HCEC 1CT (cell line): ENCODE data around the gene SIX6.

Source experiments
- DNase-seq: peaks from one replicate; pipeline ENCODE4 v3.0.0-alpha.2; 2017

The SIX6 gene

DNA sequence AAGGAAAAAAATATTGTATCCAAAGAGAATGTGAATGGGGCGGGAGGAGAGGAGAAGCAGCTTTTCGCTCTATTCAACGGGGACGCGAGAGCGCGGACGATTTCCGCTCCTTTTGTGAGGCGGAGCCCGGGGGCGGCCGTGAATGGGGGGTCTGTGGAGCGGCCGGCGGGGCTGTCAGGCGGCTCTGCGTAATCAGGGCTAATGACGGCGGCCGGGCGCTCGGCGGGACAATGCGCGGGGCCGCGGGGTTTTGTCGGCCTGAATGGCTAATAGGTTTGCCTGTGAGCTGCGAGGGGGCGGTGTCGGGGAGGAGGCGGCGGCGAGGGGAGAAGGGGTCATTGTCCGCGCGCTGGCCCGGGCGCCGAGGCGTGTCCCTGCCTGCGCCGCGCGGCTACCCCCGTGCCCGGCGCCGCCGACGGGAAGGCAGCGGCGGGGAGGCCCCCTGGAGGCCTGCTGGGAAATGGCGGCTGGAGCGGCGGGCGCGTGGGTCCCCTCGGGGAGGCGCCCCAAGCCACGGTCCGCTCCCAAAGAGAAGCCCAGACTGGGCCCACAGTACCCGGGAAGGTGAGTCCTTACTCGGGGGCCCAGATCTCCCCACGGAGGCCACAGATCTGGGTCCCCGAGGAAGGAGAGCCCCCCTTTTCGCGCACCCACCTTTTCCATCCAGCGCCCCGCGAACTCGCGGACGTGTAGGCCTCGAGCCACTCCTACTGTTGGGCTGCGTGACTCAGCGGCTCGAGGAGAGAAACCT, 6.0 kb downstream of the SIX6 start:
- DNase-seq: no peak

DNA sequence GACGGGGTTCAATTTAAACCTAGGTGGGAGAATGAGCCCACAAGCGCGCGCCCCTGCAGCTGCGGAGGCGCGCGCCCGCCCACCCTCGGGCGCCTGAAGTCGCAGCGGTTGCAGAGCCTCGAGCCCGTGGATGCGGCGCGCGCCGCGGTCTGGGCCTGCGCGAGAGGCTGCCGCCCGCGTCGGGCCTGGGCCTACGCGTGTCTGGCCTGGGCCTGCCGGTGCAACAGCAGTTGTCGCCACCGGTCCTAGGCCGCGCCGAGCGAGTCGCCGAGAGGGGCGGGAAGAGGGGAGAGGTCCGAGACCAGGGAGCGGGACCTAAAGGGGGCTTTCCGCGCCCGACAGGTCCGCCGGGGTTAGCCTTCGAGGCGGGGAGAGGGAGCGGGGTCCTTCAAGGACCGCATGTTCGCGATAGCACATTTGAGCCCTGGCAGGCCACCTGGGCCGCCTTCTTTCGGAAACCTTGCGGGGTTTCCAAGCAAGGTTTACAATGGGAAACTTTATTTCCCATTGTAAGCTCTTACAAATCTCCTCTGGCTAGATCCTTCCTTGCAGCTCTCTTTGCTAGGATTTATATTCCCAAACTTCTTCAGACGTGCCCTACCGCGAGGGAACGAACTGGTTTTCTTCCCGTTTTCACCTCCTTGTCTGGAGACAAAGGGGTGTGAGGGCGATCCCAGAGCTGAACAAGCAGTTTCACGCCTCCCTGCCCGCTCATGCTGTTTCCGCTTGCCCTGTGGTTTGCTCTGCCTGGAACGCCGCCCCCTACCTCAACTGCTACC, 6.8 kb downstream of the SIX6 start:
- no peak for DNase-seq

DNA sequence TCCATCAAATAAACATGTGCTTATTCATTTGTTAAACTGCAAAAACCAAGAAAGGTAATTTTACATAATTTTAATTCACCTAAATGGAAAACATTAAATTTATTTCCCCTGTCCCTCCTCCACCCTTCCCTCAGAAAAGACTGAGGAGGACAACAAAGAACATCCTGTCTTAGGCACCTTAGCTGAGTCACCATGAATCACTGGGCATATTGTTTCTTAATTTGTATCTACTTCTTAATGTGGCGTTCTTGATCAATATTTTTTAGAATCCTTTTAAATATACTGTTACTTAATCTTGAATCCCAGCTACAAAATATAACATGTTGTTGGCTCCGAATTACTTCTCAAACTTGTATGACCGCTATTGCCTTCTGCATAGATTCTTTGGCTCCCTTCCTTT, 23.5 kb downstream of the SIX6 start:
- no peak for DNase-seq

DNA sequence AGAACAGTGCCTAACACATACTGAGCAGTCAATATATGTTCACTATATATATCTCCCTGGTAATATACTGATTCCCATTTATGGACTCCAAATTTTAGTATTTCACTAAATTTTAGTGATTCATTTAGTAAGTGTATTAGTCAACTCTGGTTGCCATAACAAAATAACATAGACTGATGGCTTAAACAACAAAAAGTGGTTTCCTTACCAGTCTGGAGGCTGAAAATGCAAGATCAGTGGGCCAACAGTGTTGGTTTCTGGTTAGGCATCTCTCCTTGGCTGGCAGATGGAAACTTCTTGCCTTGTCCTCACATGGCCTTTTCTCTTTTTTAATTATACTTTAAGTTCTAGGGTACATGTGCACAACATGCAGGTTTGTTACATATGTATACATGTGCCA, 28.7 kb downstream of the SIX6 start:
- no peak for DNase-seq

DNA sequence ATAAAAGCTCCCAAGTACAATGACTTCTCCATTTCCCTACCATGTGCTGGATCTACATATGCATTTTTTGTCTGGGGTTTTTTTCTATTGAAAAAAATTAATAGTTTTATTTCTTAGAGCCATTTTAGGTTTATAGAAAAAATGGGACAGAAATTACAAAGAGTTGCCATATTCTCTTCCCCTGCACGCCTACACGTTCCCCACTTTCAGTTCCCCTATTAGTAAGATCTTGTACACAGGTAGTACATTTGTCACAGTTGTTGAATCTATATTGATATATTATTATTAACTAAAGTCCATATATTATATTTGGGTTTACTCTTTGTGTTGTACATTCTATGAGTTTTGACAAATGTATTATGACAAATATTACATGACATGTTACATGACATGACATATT, 35.7 kb downstream of the SIX6 start:
- no peak for DNase-seq

DNA sequence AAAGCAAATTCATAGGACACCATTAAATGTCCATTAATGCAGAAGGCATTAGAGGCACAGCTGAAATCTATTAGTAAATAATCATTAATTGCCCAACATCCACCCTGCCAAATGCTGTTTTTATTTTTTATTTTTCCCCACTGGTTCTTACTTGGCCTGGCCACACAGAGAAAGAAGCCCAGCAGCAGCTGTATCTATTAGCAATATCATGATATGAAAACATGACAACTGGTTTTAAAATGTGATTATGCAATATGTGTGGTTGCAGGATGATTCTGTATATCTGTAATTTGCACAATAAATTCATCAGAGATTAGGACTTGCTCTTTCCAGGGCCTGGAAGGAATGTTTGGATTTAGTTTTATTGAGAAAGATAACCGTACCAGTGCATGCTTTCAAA, 44.9 kb downstream of the SIX6 start:
- peak; percentile 46 for DNase-seq

DNA sequence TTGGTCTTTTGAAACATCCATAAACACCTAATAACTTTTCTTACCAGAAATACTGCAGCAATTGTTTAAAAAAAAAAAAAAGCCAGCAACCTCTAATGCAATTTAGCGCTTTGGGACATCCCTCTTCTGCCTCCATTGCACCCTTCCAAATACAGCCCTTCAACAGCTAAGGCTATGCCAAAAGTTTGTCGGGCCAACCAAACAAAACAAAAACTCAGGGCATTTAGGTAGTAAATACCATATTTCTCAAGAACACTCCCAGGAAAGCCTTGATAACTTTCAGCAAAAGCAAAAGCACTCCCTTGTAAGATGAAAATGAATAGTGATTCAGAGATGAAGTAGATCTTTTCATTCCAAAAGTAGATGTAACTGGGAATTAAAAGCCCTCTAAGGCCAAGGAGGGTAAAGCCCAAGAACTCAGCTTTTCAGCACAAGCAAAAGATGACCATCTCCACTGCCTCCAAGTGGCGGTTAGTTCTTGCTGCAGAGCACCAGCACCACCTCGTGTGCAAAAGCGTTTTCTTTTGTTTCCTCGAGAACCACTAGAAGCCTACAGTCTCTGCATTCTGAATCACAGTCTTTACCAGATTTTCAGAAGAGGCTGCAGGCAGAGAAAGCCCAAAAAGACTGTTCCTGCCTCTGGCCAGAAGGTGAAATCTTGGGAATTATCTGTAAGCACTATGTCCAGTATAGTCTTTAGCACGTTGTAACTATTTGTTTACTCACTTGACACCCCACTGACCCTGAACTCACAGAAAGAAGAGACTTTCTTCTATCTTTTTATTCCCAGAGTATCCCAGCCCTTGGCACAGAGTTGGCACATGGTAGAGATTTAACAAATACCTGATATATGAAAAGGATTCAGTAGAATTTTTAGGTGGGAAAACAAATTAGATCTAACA, 53.1 kb downstream of the SIX6 start:
- peak; percentile 78 for DNase-seq
